NCI-H524 treated with DMSO at 0.1 percent for 48 hours (cell line): ENCODE measurements around the gene OR6Q1.
"Not testable (repeated sequence)": the region's sequence is repeated elsewhere in the genome, so short reads cannot be mapped to it uniquely, and the experiment has no call there.

Source experiments
- DNase-seq: peaks from one replicate; lab custom pipeline; 2025; lab: John Stamatoyannopoulos, UW

The OR6Q1 gene, protein sequence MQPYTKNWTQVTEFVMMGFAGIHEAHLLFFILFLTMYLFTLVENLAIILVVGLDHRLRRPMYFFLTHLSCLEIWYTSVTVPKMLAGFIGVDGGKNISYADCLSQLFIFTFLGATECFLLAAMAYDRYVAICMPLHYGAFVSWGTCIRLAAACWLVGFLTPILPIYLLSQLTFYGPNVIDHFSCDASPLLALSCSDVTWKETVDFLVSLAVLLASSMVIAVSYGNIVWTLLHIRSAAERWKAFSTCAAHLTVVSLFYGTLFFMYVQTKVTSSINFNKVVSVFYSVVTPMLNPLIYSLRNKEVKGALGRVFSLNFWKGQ

DNA sequence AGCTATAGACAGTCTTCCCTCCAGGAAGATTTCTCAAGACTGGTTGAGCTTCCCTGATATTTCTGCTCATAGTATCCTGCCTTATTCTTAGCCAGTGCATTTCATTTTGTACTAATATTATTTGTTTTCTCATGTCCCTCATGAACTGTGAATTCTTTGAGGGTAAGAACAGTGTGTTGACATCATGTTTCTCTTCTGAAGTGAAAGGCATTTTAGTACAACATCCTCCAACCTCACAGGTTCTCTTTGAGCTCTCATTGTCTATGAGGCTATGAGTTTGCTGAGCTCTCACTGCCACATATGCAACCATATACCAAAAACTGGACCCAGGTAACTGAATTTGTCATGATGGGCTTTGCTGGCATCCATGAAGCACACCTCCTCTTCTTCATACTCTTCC lies at the start of gene OR6Q1:
Gene OR6Q1 (plus strand): TSS at position 301 of the 400 bp plus-strand sequence. CDS start 0 bp downstream, at position 301.
- DNase-seq, result no peak

DNA sequence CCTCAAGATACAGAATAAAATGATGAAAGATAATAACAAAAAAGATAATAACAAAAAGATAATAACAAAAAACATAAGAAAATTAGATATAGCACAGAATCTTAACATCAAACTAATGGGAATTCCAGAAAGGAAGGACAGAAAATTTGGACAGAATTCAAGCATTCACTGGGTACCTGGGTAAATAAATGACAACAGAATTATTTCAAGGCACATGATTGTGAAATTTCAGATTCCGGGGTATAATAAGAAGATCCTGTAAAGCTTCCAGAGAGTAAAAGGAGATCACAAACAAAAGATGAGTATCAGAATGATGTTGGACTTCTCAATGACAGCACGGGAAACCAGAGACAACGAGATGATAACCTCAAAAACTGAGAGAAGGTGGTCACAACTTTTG lies 49.2 kb upstream of the OR6Q1 start:
- DNase-seq, result no peak

DNA sequence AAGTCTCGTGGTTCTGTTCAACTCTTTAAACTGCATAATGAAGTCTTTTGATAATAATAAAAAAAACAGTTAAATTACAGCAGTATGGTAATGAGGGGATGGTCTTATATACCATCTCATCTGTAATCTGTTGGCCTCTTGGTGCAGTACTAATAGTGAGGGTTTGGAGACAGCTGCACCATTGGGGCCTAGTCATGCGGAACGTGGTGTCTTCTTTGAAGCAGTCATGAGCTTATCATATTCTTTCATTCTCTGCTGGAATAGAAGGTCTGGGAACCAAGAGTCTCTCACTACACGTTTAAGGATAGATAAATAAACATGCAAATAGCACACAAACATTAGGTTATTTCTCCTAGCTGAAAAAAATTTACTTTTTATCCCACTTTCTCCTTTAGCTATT lies 48.0 kb upstream of the OR6Q1 start:
- DNase-seq, result no peak

DNA sequence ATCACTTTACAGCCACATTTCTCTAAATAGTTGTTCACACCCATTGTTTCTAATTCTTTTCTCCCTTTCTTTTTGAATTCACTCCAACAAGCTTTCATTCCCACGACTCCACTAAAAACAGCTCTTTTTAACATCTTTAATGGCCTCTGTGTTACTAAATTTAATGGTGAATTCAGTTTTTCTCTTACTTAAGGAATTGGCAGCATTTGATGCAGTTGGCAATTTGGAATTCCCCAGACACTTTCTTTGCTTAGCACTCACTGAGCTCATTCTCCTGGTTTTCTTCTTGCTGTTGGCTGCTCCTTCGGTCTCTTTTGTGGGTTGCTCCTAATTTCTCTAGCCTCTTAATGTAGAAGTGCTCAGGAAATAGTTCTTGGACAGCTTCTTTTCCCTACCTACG lies 47.6 kb upstream of the OR6Q1 start:
- no peak for DNase-seq

DNA sequence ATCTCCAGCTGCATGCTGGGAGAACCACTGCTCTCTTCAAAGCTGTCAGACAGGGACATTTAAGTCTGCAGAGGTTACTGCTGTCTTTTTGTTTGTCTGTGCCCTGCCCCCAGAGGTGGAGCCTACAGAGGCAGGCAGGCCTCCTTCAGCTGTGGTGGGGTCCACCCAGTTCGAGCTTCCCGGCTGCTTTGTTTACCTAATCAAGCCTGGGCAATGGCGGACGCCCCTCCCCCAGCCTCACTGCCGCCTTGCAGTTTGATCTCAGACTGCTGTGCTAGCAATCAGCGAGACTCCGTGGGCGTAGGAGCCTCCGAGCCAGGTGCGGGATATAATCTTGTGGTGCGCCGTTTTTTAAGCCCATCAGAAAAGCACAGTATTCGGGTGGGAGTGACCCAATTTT lies 31.2 kb upstream of the OR6Q1 start:
- DNase-seq, result not testable (repeated sequence)

DNA sequence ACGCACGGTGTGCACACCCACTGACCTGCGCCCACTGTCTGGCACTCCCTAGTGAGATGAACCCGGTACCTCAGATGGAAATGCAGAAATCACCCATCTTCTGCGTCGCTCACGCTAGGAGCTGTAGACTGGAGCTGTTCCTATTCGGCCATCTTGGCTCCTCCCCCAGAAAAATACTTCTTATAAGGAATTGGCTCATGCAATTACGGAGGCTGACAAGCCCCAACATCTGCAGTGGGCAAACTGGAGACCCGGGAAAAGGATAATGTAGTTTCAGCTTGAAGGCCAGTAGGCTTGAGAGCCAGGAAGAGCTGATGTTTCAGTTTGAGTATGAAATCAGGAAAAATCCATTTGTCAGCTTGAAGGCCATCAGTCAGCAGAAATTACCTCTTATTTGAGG lies 30.7 kb upstream of the OR6Q1 start:
- DNase-seq, result not testable (repeated sequence)

DNA sequence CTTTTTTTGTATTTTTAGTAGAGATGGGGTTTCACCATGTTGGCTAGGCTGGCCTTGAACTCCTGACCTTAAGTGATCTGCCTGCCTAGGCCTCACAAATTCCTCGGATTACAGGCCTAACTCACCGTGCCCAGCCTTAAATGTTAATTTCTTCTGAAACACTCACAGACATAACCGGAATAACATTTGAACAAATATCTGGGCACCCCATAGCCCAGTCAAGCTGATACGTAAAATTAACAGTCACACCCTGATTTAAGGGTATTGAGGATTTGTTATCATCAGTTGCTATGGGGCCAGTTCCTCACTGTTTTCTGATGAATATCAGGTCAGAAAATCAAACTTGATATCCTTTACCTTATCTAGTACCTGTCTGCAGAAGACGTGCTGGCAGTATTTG lies 30.1 kb upstream of the OR6Q1 start:
- DNase-seq, result no peak

DNA sequence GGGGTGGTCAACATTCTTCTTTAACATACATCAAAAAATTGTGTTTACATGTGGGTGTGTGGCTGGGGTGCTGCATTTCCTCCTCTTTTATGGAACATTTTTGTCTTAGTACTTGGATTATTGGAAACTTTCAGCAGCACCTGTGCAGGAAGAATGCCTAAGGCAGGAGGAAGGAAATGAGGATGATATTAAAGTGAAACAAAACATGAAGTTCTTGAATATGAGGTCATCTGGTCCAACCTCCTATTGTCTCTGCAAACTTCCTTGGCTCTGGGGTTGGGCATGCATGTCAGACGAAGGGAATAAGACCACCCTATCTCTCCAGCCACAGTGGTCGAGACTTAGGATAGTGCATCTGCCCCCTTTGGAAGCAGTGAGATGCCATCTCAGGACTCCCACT lies 27.7 kb upstream of the OR6Q1 start:
- DNase-seq, result no peak

DNA sequence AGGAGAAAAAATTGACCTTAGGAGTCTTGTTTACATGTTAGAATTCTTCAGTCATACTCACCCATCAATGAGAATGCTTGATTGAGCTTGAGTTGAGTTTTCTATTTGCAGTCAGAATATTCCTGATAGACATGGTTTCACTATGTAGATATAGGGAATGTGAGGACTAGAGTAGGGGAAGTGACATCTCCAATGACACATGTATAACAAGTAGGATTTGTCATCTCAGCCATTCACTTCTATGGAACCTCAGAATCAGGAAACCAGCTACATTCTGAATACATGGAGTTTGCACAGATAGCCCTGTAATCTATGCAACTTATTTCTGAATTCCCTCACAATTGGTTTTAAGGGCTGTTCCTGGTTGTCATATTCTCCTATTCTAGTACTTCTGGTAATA lies 27.2 kb upstream of the OR6Q1 start:
- no peak for DNase-seq

DNA sequence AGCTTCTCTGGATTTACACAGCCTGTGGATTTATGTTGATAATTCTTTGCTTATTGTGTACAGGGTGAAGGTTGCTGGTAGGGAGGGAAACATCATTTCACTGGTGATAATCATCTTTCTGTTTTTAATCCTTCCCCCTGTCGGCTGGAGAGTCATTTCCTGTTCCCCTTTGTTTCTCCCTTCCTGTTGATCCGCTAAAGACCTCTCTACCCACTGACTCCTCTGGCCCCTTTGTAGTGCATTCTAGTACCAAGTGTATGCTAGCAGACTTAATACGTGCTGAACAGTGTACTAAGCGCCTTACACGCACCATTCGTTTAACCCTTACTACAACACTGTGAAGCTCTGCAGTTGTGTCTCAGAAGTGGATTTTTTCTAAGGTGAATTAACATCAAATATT lies 26.1 kb upstream of the OR6Q1 start:
- DNase-seq, result no peak

DNA sequence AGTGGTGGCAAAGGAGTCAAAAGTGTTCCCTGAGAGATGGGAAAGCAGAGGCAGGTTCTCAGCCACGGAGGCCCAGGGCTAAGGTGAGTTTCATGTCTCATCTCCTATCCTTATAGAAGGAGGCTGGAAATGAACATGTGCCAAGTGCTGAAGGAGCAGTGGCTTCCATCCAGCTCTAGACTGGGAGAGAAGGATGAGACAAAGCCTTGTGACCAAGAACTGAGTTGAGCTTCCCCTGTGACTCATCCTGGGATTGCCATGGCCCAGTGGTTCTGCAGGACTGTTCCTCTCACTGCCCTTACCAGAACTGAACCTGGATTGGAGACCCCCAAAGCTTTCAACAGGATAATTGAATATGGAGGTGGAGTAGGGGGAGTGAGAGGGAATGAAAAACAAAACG lies 23.8 kb upstream of the OR6Q1 start:
- no peak for DNase-seq

DNA sequence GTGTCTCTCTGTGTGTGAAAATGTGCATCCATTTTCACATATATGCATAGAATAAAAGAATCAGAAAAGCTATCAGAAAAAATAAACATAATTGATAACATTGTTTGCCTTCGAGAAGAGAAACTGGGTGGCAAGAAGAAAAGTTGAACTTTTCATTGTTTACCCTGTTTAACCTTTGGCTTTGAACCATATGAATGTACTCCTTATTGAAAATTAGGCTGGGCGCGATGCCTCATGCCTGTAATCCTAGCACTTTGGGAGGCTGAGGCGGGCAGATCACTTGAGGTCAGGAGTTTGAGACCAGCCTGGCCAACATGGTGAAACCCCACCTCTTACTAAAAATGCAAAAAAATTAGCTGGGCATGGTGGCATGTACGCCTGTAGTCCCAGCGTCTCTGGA lies 19.0 kb upstream of the OR6Q1 start:
- no peak for DNase-seq

DNA sequence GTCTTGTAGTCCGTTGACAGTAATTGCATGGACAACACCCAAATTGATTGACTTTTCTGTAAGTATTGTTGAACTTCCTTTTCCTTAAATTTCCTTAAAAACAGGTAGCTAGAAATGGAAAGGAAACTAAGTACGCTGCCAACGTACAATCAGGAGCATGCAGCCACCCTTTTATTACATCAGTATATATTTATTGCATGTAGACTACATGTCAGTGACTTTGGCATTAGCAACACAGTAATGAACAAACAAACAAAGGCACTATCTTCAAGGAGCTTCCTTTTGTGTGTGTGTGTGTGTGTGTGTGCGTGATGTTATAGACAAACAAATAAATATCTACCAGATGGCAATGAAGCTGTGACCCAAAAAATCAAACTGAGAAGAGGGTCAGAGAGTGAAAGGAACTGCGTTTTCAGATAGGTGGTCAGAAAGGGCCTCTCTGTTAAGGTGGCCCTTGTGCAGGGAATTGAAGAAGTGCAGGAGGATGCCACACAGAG lies 7.3 kb upstream of the OR6Q1 start, which contains the start of gene OR9Q1:
Gene OR9Q1 (plus strand): TSS at position 447 of the 497 bp plus-strand sequence. CDS start 155,564 bp downstream, outside the sequence.
- DNase-seq, result no peak

DNA sequence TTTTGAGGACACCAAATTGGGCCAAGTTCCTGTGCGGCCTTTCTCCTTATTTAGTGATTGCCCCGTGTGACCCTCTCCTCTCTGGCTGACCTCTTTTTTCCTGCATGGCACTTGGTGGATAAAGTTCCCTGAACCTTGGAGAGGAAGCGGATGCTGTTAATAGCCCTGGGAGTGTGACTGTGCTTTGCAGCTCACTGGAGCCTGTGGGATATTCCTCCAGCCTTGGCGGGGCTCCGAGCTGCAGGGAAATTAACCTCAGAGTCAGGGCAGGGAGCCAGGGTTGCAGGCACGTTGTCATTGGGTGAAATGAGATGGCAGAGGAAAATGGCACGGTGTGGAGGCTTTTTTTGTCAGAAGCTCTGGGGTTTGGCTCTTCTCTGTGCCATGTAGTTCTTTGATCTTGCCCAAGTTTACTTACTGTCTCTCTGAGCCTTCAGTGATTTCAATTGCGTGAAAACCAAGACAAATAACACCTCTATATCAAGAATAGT lies 6.1 kb upstream of the OR6Q1 start:
- DNase-seq, result no peak

DNA sequence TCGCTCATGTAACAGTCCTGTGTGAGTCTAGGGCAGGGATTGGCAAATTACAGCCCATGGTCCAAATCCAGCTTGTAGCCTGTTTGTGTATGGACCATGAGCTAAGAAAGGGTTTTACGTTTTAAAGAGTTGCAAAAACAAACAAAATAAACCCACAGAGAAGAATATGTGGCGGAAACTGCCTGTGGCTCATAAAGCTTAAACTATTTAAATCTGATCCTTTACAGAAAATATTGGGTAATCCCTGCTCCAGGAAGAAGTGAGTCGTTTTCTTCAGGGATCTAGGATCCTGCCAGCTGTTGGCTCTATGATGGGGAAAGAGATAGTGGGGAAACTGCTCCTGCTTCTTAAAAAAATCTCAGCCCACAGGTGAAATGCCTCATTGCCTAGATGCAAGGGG lies 3.4 kb upstream of the OR6Q1 start:
- DNase-seq, result no peak

DNA sequence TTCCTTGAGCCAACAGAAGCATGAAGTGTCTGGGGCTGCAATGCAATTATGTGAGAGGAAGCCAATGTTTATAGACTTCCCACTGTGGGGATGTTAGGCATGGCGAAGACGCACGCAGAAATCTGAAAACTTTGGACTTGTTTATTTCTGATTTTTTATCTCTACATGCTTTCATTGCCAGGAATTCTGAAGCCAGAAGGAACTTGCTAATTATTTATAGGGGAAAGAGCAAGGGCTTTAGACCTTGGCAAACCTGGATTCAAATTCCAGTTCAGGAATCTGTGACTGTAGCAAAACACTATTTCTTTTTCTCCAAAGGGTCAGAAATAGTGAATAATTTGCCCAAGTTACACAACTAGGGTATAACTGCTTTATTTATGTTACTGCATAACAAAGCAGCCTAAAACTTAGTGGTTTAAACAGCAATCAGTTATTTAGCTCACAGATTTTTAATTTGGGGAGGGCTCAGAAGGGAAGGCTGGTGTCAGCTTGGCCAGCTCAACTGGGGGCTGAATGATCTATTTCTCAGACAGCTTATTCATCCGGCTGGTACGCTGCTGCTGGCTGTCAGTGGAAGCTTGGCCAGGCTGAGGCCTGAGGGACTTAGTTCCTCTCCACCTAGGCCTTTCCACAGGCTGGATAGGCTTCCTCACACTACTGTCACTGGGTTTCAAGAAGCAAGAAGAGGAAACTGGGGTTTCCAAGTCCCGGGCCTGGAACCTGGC lies 1.9 kb upstream of the OR6Q1 start:
- no peak for DNase-seq

DNA sequence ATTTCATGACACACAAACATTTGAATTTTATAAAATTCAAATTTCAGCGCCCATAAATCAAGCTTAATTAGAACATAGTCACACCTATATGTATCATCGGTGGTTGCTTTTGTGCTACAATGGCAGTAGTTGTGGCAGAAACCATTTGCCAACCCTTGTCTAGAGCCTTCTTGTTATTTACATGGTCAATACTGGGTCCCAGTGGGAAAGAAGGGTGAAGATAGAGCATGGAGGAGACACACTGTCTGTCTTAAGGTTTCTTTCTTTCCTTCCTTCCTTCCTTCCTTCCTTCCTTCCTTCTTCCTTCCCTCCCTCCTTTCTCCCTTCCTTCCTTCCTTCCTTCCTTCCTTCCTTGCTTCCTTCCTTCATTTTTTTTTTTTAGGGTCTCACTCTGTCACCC lies 3.7 kb downstream of the OR6Q1 start:
- no peak for DNase-seq

DNA sequence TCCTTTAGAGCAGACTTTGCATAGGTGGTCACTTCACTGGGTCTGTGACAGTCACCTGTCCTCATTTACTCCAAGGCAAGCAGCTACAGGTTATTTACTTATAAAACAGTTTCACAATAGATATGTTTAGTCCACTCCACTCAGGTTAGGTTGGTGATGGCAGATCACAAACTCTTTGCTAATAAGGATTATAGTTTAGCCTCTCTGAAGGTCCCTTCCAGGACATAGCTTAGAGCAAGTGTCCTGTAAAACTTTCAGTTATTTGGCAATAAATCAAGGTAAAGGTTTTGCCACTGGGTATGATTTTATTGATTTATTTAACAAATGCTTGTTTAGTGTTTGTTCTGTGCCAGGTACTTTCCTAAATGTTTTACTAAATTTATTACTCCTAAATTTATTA lies 8.8 kb downstream of the OR6Q1 start:
- DNase-seq, result no peak

DNA sequence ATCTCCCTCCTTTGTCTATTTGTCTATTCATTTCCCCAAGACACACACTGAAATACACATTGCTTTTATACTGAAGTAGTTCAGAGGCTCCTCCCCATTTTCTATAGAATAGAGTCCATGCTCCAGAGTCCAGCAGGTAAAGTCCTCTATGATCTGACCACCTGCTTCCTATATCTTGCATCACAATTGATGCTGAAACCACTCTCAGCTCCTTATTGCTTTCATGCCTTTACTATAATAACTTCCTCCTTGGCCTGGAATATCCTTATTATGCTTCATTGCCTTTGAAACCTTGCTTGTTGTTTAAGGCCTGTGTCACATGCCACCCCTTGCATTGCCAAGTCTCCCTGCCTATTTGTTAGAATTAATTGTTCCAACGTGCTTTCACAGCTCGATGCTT lies 12.6 kb downstream of the OR6Q1 start:
- DNase-seq, result no peak

DNA sequence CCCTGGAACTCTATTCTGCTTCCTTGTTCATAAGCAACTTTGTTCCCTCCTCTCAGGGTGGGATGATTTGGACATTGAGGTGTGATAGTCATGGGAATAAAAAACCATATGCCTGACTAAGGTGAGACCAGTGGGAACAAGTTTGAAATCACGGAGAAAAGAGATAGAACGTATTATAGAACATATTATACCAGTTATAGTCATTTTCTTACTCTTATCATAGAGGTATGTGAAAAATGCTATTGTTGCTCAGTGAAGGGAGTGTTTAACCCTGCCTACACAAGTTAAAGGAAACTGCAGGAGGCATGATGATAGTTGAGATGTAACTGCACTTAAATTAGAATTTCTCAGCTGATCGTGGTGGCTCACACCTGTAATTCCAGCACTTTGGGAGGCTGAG lies 15.5 kb downstream of the OR6Q1 start:
- no peak for DNase-seq

DNA sequence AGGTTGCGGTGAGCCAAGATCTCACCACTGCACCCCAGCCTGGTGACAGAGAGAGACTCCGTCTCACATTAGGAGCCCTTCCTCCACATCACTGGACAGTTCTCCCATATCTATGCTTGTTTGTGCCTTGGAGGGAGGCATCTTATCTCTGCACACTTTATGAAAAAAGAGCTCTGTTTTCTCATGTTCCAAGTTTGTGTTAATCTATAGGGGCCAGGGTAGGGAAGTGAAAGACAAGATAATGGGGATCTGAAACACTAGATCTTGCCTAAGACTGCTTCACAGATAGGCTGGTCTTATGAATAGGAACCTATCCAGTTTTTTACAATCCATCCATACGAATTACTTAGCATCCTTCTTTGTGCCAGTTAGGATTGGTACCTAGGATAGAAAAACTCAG lies 17.1 kb downstream of the OR6Q1 start:
- no peak for DNase-seq

DNA sequence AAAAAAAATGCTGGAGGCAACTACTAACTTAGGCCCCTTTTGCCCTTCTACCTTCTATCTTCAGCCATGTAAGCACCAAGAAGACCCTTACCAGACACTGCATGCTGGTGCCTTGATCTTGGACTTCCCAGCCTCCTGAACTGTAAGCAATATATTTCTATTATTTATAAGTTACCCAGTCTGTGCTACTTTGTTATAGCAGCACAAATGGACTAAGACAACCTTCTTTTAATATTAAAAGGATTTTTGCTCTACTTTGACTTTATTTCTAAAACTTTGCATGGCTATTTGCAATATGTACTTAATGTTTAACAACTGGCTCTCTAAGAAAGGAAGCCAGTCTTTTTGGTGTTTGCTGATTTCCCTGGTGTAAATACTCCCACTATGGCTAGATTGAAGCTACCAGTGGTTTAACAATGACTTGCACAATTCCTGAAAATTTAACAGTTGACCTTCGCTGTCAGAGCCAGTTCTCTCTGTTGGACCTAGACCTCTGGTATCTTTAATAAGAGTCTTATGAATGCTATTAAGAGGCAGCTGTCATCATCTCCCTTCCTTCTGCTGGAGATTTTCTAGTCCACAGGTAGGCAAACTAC lies 25.2 kb downstream of the OR6Q1 start:
- no peak for DNase-seq

DNA sequence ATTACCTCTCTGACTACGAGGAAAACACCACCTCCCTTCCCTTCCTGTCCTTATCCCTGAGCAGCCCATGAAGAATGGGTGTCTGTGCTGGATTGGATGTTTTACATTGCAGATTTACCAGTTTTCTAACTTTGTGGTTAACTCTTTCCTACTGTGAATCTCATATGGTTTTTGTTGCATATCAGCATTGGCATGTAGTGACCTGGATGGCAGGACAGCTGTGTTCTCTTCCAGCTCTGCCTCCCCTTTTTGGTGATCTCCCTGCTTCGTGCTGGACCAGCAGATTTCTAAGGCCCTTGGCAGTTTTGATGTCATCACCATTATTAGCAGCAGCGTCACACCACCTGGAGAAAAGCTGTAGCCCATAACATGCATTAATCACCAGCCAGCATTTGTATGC lies 26.7 kb downstream of the OR6Q1 start:
- DNase-seq, result no peak
